ENCODE data around the gene AOPEP. TPM values are rescaled to one million over a fixed set of nuclear protein-coding genes. Genes with fewer than 3 reads are reported as not detected.

Gene AOPEP
- total RNA-seq, 1 experiment from 2014 or later: 15.0 TPM

- no CpG with 5 or more reads among the region's 8 CpGs for WGBS (ENCODE audit: extremely low coverage, insufficient read length, low lambda C conversion rate)
- peaks cover 15 to 20% of the 10 kb centered on the region in 2 experiments for H3K4me1 Mint-ChIP-seq
These were observed 78.6 kb downstream of the AOPEP start for GRCh38 chr9:94805051-94805489.

More at GRCh38 chr9:94805051-94805489, 78.6 kb downstream of the AOPEP start:
- peak overlapping the region in 1 of 3 experiments; percentile 4; a peak in 1 of 7 replicates for H3K27ac Mint-ChIP-seq
- H4K91ac ChIP-seq (ENCODE audit: insufficient read length, low read depth, low read length): no peak overlapping the region
- DNase-seq: no peak
- no peak overlapping the region for H2BK12ac ChIP-seq (ENCODE audit: insufficient read length, low read depth, low read length)
- TF ChIP-seq CTCF (conservative IDR thresholded peaks at IDR 0.05): no peak
- no peak overlapping the region for H2BK15ac ChIP-seq (ENCODE audit: low read depth, low read length)
- no peak overlapping the region for H3K14ac ChIP-seq (ENCODE audit: insufficient read depth, low read length)
- H2AK5ac ChIP-seq (ENCODE audit: insufficient read length, low read length): no peak overlapping the region
- no peak overlapping the region for H3K56ac ChIP-seq (ENCODE audit: insufficient read length, low read depth, low read length)
- no peak overlapping the region for H3K9ac ChIP-seq (ENCODE audit: extremely low read depth, insufficient read length, low read length)
- H3K4me2 ChIP-seq (ENCODE audit: insufficient read depth, insufficient read length, low read length): no peak overlapping the region
- no peaks in the 10 kb centered on the region for H3K23me2 ChIP-seq (ENCODE audit: insufficient read length, low read depth, low read length, poor library complexity, severe bottlenecking)
- no peak overlapping the region for H3T11ph ChIP-seq (ENCODE audit: low read length)
- no peaks in the 10 kb centered on the region for H3K79me2 ChIP-seq (ENCODE audit: insufficient read depth, low read length)
- H2BK120ac ChIP-seq (ENCODE audit: low read depth, low read length, poor library complexity, severe bottlenecking): no peak overlapping the region
- no peaks in the 10 kb centered on the region for H3K27me3 ChIP-seq (ENCODE audit: insufficient read depth, low read length)
- H2AFZ ChIP-seq (ENCODE audit: low read length): no peak overlapping the region
- no peaks in the 10 kb centered on the region for H3K27me3 Mint-ChIP-seq (ENCODE audit: low read depth)
- H3K79me1 ChIP-seq (ENCODE audit: insufficient read depth, low read depth, low read length, poor library complexity, severe bottlenecking): no peaks in the 10 kb centered on the region
- no peaks in the 10 kb centered on the region for H3K9me3 Mint-ChIP-seq
- H3K4me3 Mint-ChIP-seq: no peak overlapping the region
- no peak overlapping the region for H3K4ac ChIP-seq (ENCODE audit: low read depth, low read length)
- H3K36me3 Mint-ChIP-seq (ENCODE audit: insufficient read depth in 1 of 3, low read depth in 3 of 3): peaks cover 6 to 10% (median 10%) of the 10 kb centered on the region in 3 experiments; a peak in 6 of 7 replicates
- H3K27ac ChIP-seq (ENCODE audit: insufficient read length, low read depth, low read length): no peak overlapping the region
- no peaks in the 10 kb centered on the region for H4K20me1 ChIP-seq (ENCODE audit: control insufficient read depth, insufficient read depth, insufficient read length)
- no peak overlapping the region for H2BK5ac ChIP-seq (ENCODE audit: insufficient read length, low read length)
- H4K5ac ChIP-seq (ENCODE audit: insufficient read length, low read depth, low read length): no peak overlapping the region
- H3K23ac ChIP-seq (ENCODE audit: insufficient read length, low read depth, low read length): no peak overlapping the region
- H3K9me3 ChIP-seq (ENCODE audit: control insufficient read depth, low read depth, low read length): no peaks in the 10 kb centered on the region
- no peak overlapping the region for H2BK20ac ChIP-seq (ENCODE audit: low read depth, low read length, poor library complexity, severe bottlenecking)
- H3K18ac ChIP-seq (ENCODE audit: insufficient read length, low read depth, low read length): no peak overlapping the region
- no peak overlapping the region for H4K8ac ChIP-seq (replicated peaks; ENCODE audit: insufficient read length, low read depth, low read length)
- no peaks in the 10 kb centered on the region for H3K4me1 ChIP-seq (ENCODE audit: insufficient read depth, low read length)
